ENCODE data around the gene ITIH2. TPM values are rescaled to one million over a fixed set of nuclear protein-coding genes. Genes with fewer than 3 reads are reported as not detected.

Gene ITIH2
- total RNA-seq, 1 experiment from 2014 or later = 0.57 TPM

DNA sequence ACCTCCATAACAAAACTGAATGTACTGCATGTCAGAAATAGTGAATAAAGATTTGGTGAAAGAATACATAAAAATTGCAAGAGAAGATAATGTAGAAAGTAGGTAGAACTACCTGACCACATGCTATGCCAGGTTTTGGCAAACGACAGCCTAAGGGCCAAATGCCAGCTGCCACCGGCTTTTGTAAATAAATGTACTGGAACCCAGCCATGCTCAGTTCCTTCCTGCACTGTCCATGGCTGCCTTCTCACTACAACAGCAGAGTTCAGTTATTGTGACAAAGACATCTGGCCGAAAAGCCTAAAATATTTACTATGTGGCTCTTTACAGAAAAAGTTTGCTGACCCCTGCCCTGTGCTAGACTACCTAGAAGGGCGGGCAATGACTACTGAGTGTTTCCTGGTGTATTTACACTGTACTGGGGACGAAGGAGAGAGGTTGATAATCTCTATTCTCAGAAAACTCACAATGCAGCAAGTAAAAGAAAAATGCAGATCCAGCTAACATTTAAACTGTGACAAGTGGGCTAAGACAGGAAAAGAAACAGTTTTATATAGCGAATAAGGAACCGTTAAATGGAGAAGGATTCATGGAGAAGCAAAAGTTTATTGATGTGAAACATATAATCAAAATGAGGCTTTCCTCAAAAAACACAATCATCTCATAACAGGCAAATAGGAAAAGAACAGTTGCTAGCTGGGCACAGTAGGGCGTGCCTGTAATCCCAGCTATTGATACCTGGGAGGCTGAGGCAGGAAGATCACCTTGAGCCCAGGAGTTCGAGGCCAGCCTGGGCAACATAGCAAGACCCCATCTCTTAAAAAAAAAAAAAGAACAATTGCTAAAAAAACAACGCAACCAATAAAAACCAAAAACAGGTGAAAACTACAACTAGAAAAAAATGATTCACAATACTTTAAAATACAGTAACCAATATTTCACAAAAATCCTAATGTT is 71.0 kb downstream of the ITIH2 start:
- peaks cover 5 to 24% of the 10 kb centered on the region in 2 experiments; a peak in 2 of 4 replicates for H3K36me3 ChIP-seq (ENCODE audit: control insufficient read depth in 1 of 2, insufficient read depth in 2 of 2, low read length in 2 of 2)
- DNase-seq (ENCODE audit: low read depth, low spot score) (no peak), ATAC-seq (no peak)
- no peak overlapping the region for H3K4me2 ChIP-seq (ENCODE audit: low read length)
- TF ChIP-seq, protein P1, sequence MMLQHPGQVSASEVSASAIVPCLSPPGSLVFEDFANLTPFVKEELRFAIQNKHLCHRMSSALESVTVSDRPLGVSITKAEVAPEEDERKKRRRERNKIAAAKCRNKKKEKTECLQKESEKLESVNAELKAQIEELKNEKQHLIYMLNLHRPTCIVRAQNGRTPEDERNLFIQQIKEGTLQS (IDR thresholded peaks at IDR 0.05) = no peak
- TF ChIP-seq EZH2phosphoT487 (IDR thresholded peaks at IDR 0.05; ENCODE audit: borderline replicate concordance) = no peak
- no peak for TF ChIP-seq MAX (IDR thresholded peaks at IDR 0.05)
- TF ChIP-seq YY1 (IDR thresholded peaks at IDR 0.05; ENCODE audit: extremely low read depth, insufficient replicate concordance, low read depth, low read length) = no peak
- TF ChIP-seq RAD21 (IDR thresholded peaks at IDR 0.05; ENCODE audit: low read depth) = no peak
- no peak for TF ChIP-seq JUND (IDR thresholded peaks at IDR 0.05)
- TF ChIP-seq, protein P2, sequence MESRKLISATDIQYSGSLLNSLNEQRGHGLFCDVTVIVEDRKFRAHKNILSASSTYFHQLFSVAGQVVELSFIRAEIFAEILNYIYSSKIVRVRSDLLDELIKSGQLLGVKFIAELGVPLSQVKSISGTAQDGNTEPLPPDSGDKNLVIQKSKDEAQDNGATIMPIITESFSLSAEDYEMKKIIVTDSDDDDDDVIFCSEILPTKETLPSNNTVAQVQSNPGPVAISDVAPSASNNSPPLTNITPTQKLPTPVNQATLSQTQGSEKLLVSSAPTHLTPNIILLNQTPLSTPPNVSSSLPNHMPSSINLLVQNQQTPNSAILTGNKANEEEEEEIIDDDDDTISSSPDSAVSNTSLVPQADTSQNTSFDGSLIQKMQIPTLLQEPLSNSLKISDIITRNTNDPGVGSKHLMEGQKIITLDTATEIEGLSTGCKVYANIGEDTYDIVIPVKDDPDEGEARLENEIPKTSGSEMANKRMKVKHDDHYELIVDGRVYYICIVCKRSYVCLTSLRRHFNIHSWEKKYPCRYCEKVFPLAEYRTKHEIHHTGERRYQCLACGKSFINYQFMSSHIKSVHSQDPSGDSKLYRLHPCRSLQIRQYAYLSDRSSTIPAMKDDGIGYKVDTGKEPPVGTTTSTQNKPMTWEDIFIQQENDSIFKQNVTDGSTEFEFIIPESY (IDR thresholded peaks at IDR 0.05; ENCODE audit: extremely low read depth, insufficient replicate concordance, low read length) = no peak
- no peak for TF ChIP-seq POLR2AphosphoS5 (IDR thresholded peaks at IDR 0.05; ENCODE audit: low read depth, low read length)
- TF ChIP-seq TCF7L2 (IDR thresholded peaks at IDR 0.05; ENCODE audit: borderline replicate concordance, extremely low read depth, insufficient read depth, insufficient read length) = no peak
- no peak for TF ChIP-seq FOSL1 (IDR thresholded peaks at IDR 0.05; ENCODE audit: low read depth)
- no peak overlapping the region for H3K27ac ChIP-seq (ENCODE audit: low read depth, low read length)
- no peaks in the 10 kb centered on the region for H3K9me3 ChIP-seq (ENCODE audit: control insufficient read depth in 1 of 2, insufficient read depth in 1 of 2, low read depth in 1 of 2, low read length in 2 of 2)
- no peak overlapping the region for H3K4me3 ChIP-seq (replicated peaks in 1 of 2; ENCODE audit: low read depth in 1 of 2, low read length in 2 of 2)
- H3K79me2 ChIP-seq (ENCODE audit: insufficient read depth, low read length) = no peaks in the 10 kb centered on the region
- RAD21 ChIA-PET (ENCODE audit: low non-redundant PET in 1 of 2, low total read pairs in 2 of 2, uncharacterized antibody in 2 of 2, unreplicated experiment in 2 of 2) = no interaction called here
- H2AFZ ChIP-seq (ENCODE audit: low read depth, low read length, poor library complexity, severe bottlenecking) = no peak overlapping the region
- H3K9ac ChIP-seq (ENCODE audit: low read length) = no peak overlapping the region
- intact Hi-C loops (cut with micrococcal nuclease) = no loop called here
- H3K4me1 ChIP-seq (ENCODE audit: control insufficient read depth in 1 of 2, insufficient read depth in 2 of 2, low read length in 2 of 2) = no peaks in the 10 kb centered on the region
- CTCF ChIA-PET = interaction anchor here (1.1 kb wide), 1 partner anchor 18 kb away, joined by 4 read pairs; no protein-coding TSS in a partner anchor
- no peaks in the 10 kb centered on the region for H4K20me1 ChIP-seq (ENCODE audit: insufficient read depth)
- no peaks in the 10 kb centered on the region for H3K9me2 ChIP-seq (ENCODE audit: insufficient read depth)
- H3K27me3 ChIP-seq (ENCODE audit: insufficient read depth, low read length) = no peaks in the 10 kb centered on the region
- POLR2A ChIA-PET = no interaction called here
- BruUV-seq (replicated peaks) = no TSS peak

All from HCT116 (cell line).